GM12878 (cell line): ENCODE measurements around the gene CSNK1G1. TPM values are rescaled to one million over a fixed set of nuclear protein-coding genes. Genes with fewer than 3 reads are reported as not detected.
"Not testable (repeated sequence)": the region's sequence is repeated elsewhere in the genome, so short reads cannot be mapped to it uniquely, and the experiment has no call there.

ENCODE experiments used
- ATAC-seq: fragments of 200-7000 bp; cut with Tn5 transposase; 3 replicates; pipeline ENCODE4 v1.9.1; 2020; ENCODE audit warnings: mild to moderate bottlenecking, moderate library complexity
- BruUV-seq: library from RNA; stranded (reverse); fragments of 400-500 nt; replicated peaks from 2 replicates; lab custom pipeline; 2021; lab: Mats Ljungman, UMichigan
- CTCF ChIA-PET: fragments of 300-600 bp; sonication (Branson Sonifier 250); formaldehyde crosslinking; extraction: SDS; loops from one replicate; lab custom pipeline; 2021; ENCODE audit warnings: inconsistent platforms; lab: Yijun Ruan, JAX
- POLR2A ChIA-PET: fragments of 350-600 bp; formaldehyde crosslinking; extraction: SDS; loops from one replicate; lab custom pipeline; 2021; ENCODE audit warnings: inconsistent platforms; lab: Charles Lee
- RAD21 ChIA-PET: fragments of 300-600 bp; sonication (Branson Sonifier 250); formaldehyde crosslinking; loops from one replicate; lab custom pipeline; 2023; ENCODE audit warnings: antibody characterized with exemption; ENCODE audit not compliant: unreplicated experiment; lab: Charles Lee
- SMC1A ChIA-PET: fragments of 300-600 bp; sonication (Branson Sonifier 250); formaldehyde crosslinking; loops from one replicate; lab custom pipeline; 2023; ENCODE audit not compliant: unreplicated experiment, uncharacterized antibody; lab: Charles Lee
- DNase-seq: peaks from one replicate; pipeline ENCODE4 v3.0.0-alpha.2; 2011; ENCODE audit warnings: low read depth, low spot score
- FAIRE-seq: peaks from 3 replicates; lab custom pipeline; 2011; peaks lifted over from hg19 to GRCh38; lab: Jason Lieb, UNC
- H2AFZ ChIP-seq: 2 replicates; pipeline ENCODE4 v1.6.0; 2011; ENCODE audit warnings: low read depth, low read length, control low read depth; ENCODE audit not compliant: control insufficient read depth
- H3K27ac ChIP-seq: 2 replicates; pipeline ENCODE4 v1.5.1; 2011; ENCODE audit warnings: control low read depth; ENCODE audit not compliant: control insufficient read depth, insufficient read depth
- H3K27me3 ChIP-seq, 2 experiments: replicated peaks in 1 of 2; 2 replicates each; pipeline versions ENCODE4 v1.6.0 to v1.6.1; 2011; ENCODE audit warnings: low read length in 1 of 2; ENCODE audit not compliant: control insufficient read depth in 2 of 2, insufficient read depth in 2 of 2
- H3K36me3 ChIP-seq, 2 experiments: 2 replicates each; pipeline ENCODE4 v1.5.1; 2011; ENCODE audit warnings: low read length in 1 of 2; ENCODE audit not compliant: control insufficient read depth in 2 of 2, insufficient read depth in 2 of 2
- H3K4me1 ChIP-seq: 2 replicates; pipeline ENCODE4 v1.6.1; 2011; ENCODE audit warnings: mild to moderate bottlenecking, low read length, moderate library complexity, mixed read lengths; ENCODE audit not compliant: control insufficient read depth, insufficient read depth
- H3K4me2 ChIP-seq: 2 replicates; pipeline ENCODE4 v1.6.0; 2011; ENCODE audit warnings: control low read depth; ENCODE audit not compliant: control insufficient read depth, insufficient read depth
- H3K4me3 ChIP-seq: fragments of 200-600 bp; sonication (generic); 2 replicates; pipeline ENCODE4 v1.5.1; 2016
- H3K79me2 ChIP-seq: 2 replicates; pipeline ENCODE4 v1.6.0; 2011; ENCODE audit warnings: low read length; ENCODE audit not compliant: control insufficient read depth, insufficient read depth
- H3K9ac ChIP-seq: 2 replicates; pipeline ENCODE4 v1.8.0; 2011; ENCODE audit warnings: low read length, control low read depth, mixed read lengths; ENCODE audit not compliant: control insufficient read depth, insufficient read depth
- H3K9me3 ChIP-seq: replicated peaks from 3 replicates; pipeline ENCODE4 v1.5.1; 2011; ENCODE audit warnings: mild to moderate bottlenecking, low read length; ENCODE audit not compliant: control insufficient read depth, insufficient read depth
- H4K20me1 ChIP-seq: 2 replicates; pipeline ENCODE4 v1.6.0; 2011; ENCODE audit not compliant: control insufficient read depth, insufficient read depth
- BMI1 ChIP-seq: fragments of 450-650 bp; IDR thresholded peaks from 2 replicates; pipeline ENCODE4 v1.6.1; 2016; ENCODE audit warnings: mild to moderate bottlenecking, moderate library complexity, borderline replicate concordance
- HCFC1 ChIP-seq: fragments of 150-350 bp; IDR thresholded peaks from 2 replicates; pipeline ENCODE4 v1.6.1; 2014; ENCODE audit warnings: low read length
- IKZF2 ChIP-seq, 2 experiments: fragments of 450-650 bp; IDR thresholded peaks; 2 replicates each; pipeline ENCODE4 v1.6.1; 2017; ENCODE audit warnings: mild to moderate bottlenecking in 2 of 2, moderate library complexity in 2 of 2
- RFX5 ChIP-seq: IDR thresholded peaks from 2 replicates; pipeline ENCODE4 v1.6.1; 2011; ENCODE audit warnings: low read depth, low read length, improper control_type of control experiment
- SREBF1 ChIP-seq: IDR thresholded peaks from 2 replicates; pipeline ENCODE4 v1.6.1; 2012; ENCODE audit warnings: mild to moderate bottlenecking, low read length
- SUZ12 ChIP-seq: fragments of 200-600 bp; sonication (generic); IDR thresholded peaks from one replicate; pipeline ENCODE4 v1.6.1; 2018; ENCODE audit warnings: antibody characterized with exemption, mild to moderate bottlenecking; ENCODE audit not compliant: unreplicated experiment
- TBL1XR1 ChIP-seq: IDR thresholded peaks from 2 replicates; pipeline ENCODE4 v1.6.1; 2012; ENCODE audit warnings: low read depth, low read length, improper control_type of control experiment
- ZBED1 ChIP-seq: IDR thresholded peaks from 2 replicates; pipeline ENCODE4 v1.6.1; 2016; ENCODE audit warnings: borderline replicate concordance
- ZNF274 ChIP-seq: IDR thresholded peaks from one replicate; pipeline ENCODE4 v1.8.0; 2011; ENCODE audit not compliant: insufficient read length, insufficient read depth
- WGBS: methylation state at CpG from one replicate; pipeline ENCODE4 v1.1.6; 2016; ENCODE audit warnings: low lambda C conversion rate; ENCODE audit not compliant: insufficient replicate concordance, insufficient coverage; ENCODE audit errors: missing lambda C conversion rate; 5-methylcytosine and 5-hydroxymethylcytosine counted together
- in situ Hi-C: fragments of 300-500 bp; cut with MboI; formaldehyde crosslinking; loops from 9 replicates; pipeline ENCODE4 v1.14.3; 2018; ENCODE audit warnings: mixed read lengths
- intact Hi-C: fragments of 100-400 bp; cut with micrococcal nuclease; formaldehyde crosslinking; loops from one replicate; pipeline ENCODE4 v1.14.2; 2022; ENCODE audit not compliant: unreplicated experiment
- polyA plus RNA-seq, 11 experiments: library from polyadenylated mRNA; depleted of rRNA in 4 of 11; unstranded in 6 of 11; stranded (reverse) in 5 of 11; fragments of >200 nt; fragmentation: Nextera tagmentation in 4 of 11; fragmentation: Illumina TruSeq in 1 of 11; extraction: Ambion mirVana in 4 of 11; extraction: Trizol in 1 of 11; gene quantifications; 1 replicate in 1 of 11; 2 replicates in 10 of 11; pipeline versions ENCODE4 v1.2.1 to v1.2.3, GENCODE V29; 2011 to 2016; ENCODE audit warnings: inconsistent platforms in 2 of 11, missing spikeins in 2 of 11, low read depth in 1 of 11
- total RNA-seq, 4 experiments: library from RNA; depleted of rRNA in 3 of 4; stranded (reverse); fragments of >200 nt in 3 of 4; fragmentation: Illumina TruSeq in 1 of 4; extraction: Trizol in 1 of 4; gene quantifications; 2 replicates each; pipeline versions ENCODE4 v1.2.1 to v1.2.3, GENCODE V29; 2013 to 2021
- TF ChIP-seq, protein P1 (sequence below): fragments of 450-650 bp; IDR thresholded peaks from 2 replicates; pipeline ENCODE4 v1.6.1; 2017; ENCODE audit warnings: mild to moderate bottlenecking, low read depth, inconsistent platforms; ENCODE audit not compliant: poor library complexity, severe bottlenecking
- TF ChIP-seq, protein P2 (sequence below): fragments of 450-650 bp; IDR thresholded peaks from 2 replicates; pipeline ENCODE4 v1.6.1; 2017; ENCODE audit warnings: mild to moderate bottlenecking

CSNK1G1 gene
- total and polyA plus RNA-seq, 10 of the 15 experiments (the other 5 are each of a cell fraction or from before 2014, with no cell fraction given): 6.1 to 23.4 (median 15.3) TPM

DNA sequence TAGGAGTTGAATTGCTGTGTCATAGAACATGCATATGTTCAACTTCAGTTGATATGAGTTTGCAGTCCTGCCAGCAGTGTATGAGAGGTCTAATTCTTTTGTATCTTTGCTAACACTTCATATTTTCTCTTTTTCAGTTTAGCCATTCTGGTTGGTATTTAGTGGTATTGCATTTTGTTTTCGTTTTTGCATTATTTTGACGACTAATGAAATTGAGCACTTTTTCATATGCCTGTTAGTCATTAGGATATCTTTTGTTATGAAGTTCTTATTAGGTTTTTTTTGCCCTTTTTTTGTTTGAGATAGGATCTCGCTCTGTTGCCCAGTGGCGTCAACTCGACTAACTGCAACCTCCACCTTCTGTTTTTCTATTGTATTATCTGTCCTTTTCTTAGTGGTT is 40.8 kb upstream of the CSNK1G1 start:
- Histone ChIP-seq H3K4me3 (no peak overlapping the region), H4K20me1 (no peaks in the 10 kb centered on the region), H3K36me3 (peaks cover 2 to 15% of the 10 kb centered on the region in 2 experiments), H2AFZ (no peak overlapping the region), H3K27ac (no peak overlapping the region), H3K4me2 (no peak overlapping the region), H3K27me3 (no peaks in the 10 kb centered on the region), H3K79me2 (no peaks in the 10 kb centered on the region), H3K9ac (no peak overlapping the region), H3K9me3 (no peaks in the 10 kb centered on the region), H3K4me1 (no peaks in the 10 kb centered on the region)
- DNase-seq (no peak), FAIRE-seq (no peak), ATAC-seq (no peak)
- 96% methylated on average over 5 of the region's 5 CpGs for WGBS
- CTCF ChIA-PET: interaction anchor here (1.3 kb wide), 2 partner anchors 21 to 187 kb away, joined by 3 to 4 read pairs; no protein-coding TSS in a partner anchor
- SMC1A ChIA-PET: no interaction called here
- POLR2A ChIA-PET: no interaction called here
- TF ChIP-seq IKZF2 (IDR thresholded peaks at IDR 0.05) (no peak), TBL1XR1 (no peak), SUZ12 (no peak), HCFC1 (no peak), SREBF1 (no peak), RFX5 (no peak), ZBED1 (no peak), ZNF274 (no peak), BMI1 (no peak)
- TF ChIP-seq, protein P1, sequence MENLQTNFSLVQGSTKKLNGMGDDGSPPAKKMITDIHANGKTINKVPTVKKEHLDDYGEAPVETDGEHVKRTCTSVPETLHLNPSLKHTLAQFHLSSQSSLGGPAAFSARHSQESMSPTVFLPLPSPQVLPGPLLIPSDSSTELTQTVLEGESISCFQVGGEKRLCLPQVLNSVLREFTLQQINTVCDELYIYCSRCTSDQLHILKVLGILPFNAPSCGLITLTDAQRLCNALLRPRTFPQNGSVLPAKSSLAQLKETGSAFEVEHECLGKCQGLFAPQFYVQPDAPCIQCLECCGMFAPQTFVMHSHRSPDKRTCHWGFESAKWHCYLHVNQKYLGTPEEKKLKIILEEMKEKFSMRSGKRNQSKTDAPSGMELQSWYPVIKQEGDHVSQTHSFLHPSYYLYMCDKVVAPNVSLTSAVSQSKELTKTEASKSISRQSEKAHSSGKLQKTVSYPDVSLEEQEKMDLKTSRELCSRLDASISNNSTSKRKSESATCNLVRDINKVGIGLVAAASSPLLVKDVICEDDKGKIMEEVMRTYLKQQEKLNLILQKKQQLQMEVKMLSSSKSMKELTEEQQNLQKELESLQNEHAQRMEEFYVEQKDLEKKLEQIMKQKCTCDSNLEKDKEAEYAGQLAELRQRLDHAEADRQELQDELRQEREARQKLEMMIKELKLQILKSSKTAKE: no peak
- TF ChIP-seq, protein P2, sequence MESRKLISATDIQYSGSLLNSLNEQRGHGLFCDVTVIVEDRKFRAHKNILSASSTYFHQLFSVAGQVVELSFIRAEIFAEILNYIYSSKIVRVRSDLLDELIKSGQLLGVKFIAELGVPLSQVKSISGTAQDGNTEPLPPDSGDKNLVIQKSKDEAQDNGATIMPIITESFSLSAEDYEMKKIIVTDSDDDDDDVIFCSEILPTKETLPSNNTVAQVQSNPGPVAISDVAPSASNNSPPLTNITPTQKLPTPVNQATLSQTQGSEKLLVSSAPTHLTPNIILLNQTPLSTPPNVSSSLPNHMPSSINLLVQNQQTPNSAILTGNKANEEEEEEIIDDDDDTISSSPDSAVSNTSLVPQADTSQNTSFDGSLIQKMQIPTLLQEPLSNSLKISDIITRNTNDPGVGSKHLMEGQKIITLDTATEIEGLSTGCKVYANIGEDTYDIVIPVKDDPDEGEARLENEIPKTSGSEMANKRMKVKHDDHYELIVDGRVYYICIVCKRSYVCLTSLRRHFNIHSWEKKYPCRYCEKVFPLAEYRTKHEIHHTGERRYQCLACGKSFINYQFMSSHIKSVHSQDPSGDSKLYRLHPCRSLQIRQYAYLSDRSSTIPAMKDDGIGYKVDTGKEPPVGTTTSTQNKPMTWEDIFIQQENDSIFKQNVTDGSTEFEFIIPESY: no peak
- BruUV-seq: no TSS peak
- intact Hi-C loops: no loop called here
- RAD21 ChIA-PET: no interaction called here
- in situ Hi-C loops: no loop called here

DNA sequence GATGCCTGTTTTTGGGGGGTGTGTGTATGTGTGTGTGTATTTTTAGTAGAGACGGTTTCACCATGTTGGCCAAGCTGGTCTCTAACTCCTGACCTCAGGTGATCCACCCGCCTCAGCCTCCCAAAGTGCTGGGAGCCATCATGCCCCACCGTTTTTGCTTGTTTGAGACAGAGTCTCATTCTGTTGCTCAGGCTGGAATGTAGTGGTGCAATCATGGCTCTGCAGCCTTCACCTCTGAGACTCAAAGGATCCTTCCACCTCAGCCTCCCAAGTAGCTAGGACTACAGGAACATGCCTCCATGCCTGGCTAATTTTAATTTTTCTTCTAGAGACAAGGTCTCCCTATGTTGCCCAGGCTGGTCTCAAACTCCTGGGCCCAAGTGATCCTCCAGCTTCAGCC is 36.5 kb upstream of the CSNK1G1 start:
- CTCF ChIA-PET: not testable (repeated sequence)

More for the DNA sequence above, 36.5 kb upstream of the CSNK1G1 start:
- POLR2A ChIA-PET, ATAC-seq, H3K4me1 ChIP-seq, H2AFZ ChIP-seq, H3K9ac ChIP-seq, H3K4me3 ChIP-seq, BruUV-seq, H3K27ac ChIP-seq, FAIRE-seq, RAD21 ChIA-PET, H3K27me3 ChIP-seq, in situ Hi-C loops, H3K36me3 ChIP-seq, SMC1A ChIA-PET, H4K20me1 ChIP-seq, intact Hi-C loops, H3K4me2 ChIP-seq, H3K9me3 ChIP-seq, DNase-seq: not testable (repeated sequence)
- H3K79me2 ChIP-seq: peaks cover 13% of the 10 kb centered on the region
- WGBS: 95% methylated on average over 3 of the region's 3 CpGs
